DMS114 treated with DMSO at 0.1 percent for 48 hours (cell line): ENCODE measurements around the gene CT83.

Experiments
- DNase-seq: peaks from one replicate; lab custom pipeline; 2025; ENCODE audit not compliant: unreplicated experiment; lab: John Stamatoyannopoulos, UW

CT83 gene

GRCh38 chrX:116462822-116463221, at the start of gene CT83:
CT83 (minus strand) TSS chrX:116462976; CDS start chrX:116462856, 120 bp downstream.
- DNase-seq, result no peak

DNA sequence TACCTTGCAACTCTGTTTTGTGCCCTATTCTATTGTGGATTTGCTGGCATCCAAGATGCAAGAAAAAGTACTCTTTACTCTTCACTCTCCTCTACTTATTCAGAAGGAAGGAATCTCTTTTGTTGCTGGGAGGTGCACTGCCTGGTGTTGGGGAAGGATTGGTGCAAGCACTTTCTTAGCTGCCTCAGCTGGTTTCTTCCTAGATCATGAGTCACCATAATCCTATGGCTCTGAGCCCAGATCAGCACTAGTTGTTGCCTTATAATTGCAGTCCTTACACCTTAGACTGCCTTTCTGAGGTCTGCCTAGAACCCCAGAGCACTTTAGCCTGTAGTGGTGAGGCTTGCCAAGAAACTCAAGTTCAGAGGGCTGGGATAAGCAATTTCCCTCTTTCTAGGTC, 37.0 kb upstream of the CT83 start:
- DNase-seq, result no peak

DNA sequence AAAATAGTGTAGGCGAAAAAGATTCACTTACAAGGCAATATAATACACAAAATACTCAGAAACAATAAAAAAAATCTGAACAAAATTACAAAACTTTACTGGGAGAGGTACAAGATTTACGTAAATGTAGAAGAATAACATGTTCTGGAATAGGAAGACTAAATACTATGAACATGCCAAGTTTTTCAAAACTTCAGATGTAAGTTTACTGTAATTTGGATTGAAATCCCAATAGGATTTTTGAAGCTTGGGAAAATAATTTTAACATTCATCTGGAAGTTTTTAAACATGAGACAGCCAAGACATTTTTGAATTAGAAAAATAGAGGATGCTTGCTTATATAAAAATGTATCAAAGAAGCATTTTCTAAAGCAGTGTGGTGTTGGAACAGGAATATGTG, 30.5 kb upstream of the CT83 start:
- DNase-seq, result no peak

- no peak for DNase-seq
Measured at GRCh38 chrX:116490104-116490503, 27.3 kb upstream of the CT83 start.

DNA sequence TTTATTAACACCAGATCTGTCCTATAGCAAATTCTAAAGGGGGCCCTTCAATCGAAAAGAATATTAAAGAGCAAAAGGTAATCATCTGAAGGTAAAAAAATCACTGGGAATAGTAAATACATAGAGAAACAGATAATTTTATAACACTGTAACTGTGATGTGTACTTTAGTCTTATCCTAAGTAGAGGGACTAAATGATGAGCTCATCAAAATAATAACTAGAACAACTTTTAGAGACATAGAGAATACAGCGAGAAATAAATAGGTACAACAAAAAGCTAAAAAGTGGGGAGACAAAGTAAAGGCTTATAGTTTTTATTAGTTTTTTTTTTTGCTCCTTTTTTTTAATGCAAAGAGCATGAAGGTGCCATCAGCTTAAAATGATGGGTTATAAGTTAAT, 17.3 kb upstream of the CT83 start:
- no peak for DNase-seq

- DNase-seq, result no peak
Measured at GRCh38 chrX:116449156-116449555, 13.6 kb downstream of the CT83 start.

GRCh38 chrX:116436358-116436816, 26.4 kb downstream of the CT83 start, which contains the start of gene SLC6A14:
SLC6A14 (plus strand) TSS chrX:116436606; CDS start chrX:116436710, 104 bp downstream.
- no peak for DNase-seq

- no peak for DNase-seq
Measured at GRCh38 chrX:116435597-116435996, 27.2 kb downstream of the CT83 start.

- DNase-seq, result no peak
Measured at GRCh38 chrX:116427978-116428377, 34.8 kb downstream of the CT83 start.

DNA sequence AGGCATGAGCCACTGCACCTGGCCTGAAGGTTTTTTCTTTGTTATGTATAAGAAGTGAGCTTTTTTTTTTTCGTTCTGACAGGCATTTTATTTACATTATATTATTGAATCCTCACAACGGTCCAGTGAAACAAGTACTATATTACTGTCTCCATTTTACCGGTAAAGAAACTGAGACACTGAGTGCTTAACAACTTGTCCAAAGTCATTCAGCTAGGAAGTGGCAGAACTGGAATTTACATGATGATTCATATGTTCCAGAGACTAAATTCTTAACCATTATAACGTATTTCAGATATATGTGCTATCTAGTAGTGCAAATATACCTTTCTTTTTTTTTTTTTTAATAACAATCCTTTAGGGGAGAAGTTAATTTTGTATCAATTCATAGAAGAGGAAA, 44.8 kb downstream of the CT83 start:
- DNase-seq, result no peak

- DNase-seq, result no peak
Measured at GRCh38 chrX:116417214-116417613, 45.6 kb downstream of the CT83 start.

- no peak for DNase-seq
Measured at GRCh38 chrX:116413273-116413672, 49.5 kb downstream of the CT83 start.
